ENCODE measurements around the gene POC1A.

POC1A gene

DNA sequence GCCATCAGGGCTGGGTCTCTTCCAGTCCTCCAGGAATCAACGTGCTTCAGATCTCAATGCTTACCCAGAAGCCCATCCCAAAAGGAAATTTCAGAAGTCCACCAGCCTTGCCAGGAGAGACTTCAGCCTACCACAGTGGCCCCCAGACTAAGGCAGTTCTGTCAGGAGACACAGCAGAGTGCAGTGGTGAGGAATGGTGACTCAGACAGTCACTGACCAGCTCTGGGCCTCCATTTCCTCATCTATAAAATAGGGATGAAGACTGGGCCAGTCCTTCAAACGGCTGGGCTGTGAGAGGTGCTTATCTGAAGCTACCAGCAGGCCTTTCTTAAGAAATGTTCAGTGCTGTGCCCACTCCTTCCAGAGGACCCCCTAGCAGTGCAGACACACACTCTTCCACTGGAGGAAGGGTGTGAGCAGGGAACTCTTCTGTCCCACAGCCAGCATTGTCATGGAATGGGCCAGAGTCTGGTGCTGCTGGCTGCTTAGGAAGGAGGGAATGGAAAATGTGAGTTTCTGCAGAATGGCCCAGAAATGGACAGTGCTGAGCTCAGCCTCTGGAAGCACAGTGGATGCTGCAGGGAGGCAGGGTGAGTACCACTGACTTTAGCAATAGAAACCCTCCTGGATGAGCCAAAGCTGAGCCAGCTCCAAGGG lies 56.2 kb downstream of the POC1A start:
- no peak for DNase-seq

GRCh38 chr3:52095990-52096775 lies 58.0 kb downstream of the POC1A start:
- no peak for DNase-seq

GRCh38 chr3:52094571-52095485 lies 59.4 kb downstream of the POC1A start:
- no peak for DNase-seq

DNA sequence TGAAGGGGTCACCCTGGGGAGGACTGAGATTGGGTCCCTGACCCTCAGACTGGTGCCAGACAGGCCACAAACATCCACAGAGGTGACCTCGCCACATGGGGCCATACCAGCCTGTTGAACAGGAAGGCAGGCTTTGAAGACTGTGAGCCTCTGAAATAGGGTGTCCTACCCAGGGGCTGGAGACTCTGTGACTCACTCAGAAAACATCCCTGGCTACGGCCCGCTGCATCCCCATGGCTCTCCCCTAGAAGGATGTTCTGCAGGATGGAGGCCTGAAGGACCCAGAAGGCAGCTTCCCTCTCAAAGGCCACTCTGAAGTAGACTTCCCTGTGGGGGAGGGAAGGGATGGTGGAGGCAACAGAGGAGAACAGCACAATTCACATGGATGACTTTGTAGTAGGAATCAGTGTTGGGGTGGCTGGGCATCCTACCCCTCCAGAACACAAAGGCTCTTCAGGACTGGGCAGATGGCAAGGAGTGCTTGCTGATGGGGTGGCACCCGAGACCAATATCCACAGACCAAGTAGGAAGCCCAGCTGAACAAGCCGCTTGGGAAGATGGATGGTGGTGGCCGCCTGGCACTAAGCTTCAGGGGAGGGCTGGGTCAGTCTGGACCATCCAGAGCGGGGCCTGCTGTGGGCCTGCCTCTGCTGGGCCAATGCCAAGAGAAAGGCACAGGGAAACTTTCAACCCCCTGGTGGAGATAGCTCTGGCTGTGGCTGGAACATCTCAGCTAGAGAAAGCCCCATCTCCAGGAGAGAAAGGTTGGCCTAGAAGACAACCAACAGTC lies 60.3 kb downstream of the POC1A start:
- no peak for DNase-seq

DNA sequence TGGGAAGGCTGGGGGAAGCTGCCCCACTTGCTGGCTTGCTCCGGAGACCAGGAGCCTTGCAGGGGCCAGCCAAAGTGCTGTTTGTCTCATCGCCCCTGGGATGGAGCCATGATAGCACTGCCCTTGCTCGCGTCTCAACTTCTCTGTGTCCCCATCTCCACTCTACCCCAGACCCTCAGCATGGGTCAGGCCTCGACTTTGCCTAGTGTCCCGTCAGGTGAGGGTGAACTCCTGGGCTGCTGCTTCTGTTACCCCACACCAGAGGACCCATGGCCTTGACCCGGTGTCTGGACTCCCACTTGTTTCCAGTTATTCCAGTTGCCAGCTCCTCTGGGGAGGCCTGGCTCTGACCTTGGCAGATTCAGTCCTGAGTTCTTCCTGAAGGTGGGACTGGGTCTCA lies 61.3 kb downstream of the POC1A start:
- DNase-seq, result no peak

DNA sequence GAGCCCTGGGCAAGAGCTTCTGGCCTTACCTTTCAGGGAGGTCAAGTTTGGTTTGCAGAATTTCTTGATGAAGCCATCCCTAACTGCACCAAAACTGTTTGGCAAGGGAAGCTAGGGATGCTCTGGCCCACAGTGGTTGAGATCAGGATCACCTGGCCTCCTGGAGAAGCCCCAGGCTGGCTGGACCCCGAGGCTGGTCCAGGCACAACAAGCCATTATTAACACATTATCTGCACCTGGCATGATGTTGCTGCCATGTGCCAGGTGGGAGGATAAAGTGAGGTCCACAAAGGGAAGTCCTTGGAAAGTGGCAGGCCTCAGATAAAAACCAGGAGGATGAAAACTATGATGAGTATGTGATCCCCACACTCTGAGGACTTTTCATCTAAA lies 62.0 kb downstream of the POC1A start:
- no peak for DNase-seq

DNA sequence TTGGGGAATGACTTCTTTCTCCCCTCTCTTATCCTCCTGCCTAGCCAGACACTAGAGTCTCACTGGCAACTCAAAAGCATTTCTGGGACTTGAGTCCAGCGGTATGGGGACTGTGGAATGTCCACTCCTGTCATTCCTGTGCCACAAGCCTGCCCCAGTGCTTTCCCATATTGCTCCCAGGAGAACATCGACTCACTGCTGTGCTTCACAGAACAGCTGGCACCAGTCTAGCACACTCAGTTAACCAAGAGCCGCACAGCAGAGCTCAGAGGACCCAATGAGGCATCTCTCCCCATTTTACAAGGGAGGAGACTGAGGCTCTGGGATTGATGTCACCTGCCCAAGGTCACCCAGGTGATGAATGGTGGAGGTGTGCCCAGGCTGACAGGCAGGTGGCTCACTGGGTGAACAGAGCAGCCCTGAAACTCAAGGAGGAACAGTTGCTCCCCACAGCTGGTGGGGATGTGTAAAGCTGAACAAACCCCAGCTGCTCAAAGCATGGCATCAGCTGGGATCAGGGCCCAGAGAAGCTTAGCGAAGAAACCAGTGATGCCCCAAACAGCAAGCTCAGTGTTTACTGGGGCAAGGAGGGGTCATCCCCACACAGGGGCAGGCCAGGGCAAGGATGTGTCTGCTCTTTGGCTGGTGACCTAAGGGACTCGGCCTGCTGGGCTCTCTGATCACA lies 62.5 kb downstream of the POC1A start:
- no peak for DNase-seq

DNA sequence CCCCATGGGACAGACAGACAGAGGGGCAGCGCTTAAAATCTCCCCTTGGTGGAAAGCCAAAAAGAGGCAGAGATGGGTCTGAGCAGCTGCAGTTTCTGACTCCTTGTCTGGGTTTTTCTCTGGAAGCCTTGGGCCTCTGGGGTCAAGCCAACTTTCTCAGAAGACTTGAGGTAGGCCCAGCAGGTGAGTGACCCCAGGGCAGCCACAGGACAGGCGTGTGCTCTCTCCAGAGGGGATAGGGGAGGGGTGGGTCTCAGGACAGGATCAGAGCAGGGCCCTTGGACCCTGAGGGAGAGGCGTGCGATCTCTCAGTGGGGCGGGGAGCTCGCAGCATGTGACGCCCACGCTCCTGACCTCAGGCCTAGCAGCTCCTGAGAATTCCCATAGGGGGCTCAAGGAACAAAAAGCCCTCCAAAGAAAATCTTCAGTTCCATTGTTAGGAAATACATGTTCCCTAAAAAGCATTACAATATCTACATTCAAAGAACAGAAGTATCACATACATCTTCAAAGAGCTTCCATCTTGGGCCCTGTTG lies 63.2 kb downstream of the POC1A start:
- DNase-seq, result no peak

DNA sequence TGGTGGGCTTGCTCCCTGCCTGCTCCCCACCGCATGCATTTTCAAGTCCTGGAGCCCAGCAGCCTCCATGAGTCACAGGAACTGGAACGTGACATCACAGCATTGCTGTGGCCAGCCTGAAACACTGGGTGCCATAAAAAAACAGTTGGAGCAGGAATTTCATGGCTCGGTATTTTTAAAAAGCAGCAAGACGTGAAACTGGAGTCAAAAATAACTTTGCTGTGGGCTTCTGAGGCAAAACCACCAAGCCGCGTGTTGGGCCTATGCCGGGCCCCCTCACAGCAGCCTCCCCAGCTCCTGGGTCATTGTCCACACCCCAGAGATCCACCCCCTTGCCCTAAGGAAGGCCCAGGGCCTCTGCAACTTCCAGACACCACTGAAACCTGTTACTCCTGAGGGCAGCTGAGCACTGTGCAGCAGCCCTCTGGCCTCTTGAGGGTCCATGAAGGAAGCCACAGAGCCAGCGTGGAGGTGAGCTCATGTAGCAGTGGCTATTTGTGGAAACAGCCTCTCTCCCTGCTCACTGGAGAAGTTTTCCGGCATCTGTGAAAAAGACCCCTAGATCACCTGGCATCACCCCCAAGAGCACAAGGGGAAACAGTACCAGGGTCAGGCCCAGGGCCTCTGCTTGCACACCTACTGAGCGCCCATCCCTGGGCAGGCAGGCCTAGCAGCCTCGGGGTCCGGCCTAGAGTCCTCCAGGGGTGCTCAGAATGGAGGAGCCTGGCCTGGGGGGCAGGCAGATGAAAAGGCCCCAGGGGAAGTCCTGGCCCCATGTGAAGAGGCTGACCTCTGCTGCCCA lies 63.9 kb downstream of the POC1A start:
- DNase-seq, result no peak

GRCh38 chr3:52089691-52090090 lies 64.5 kb downstream of the POC1A start:
- no peak for DNase-seq

GRCh38 chr3:52088445-52089367 lies 65.5 kb downstream of the POC1A start:
- no peak for DNase-seq

DNA sequence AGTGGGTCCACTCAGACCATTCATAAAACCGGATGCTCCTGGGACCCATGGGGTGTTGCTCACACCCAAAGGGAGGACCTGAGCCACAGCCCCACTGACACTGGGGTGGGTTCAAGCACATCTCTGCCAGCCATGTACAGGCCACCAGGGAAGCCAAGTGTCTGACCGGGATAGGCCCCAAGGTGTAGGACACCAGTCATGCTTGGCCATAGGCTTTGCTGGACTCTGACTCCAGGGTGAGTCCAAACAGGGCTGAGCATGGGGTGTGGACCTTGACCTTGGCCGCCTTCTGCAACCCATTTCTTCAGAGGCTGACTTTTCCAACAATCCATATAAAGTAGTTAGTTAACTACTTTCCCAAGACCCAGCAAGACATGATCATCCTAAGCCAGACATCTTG lies 66.5 kb downstream of the POC1A start:
- DNase-seq, result no peak

DNA sequence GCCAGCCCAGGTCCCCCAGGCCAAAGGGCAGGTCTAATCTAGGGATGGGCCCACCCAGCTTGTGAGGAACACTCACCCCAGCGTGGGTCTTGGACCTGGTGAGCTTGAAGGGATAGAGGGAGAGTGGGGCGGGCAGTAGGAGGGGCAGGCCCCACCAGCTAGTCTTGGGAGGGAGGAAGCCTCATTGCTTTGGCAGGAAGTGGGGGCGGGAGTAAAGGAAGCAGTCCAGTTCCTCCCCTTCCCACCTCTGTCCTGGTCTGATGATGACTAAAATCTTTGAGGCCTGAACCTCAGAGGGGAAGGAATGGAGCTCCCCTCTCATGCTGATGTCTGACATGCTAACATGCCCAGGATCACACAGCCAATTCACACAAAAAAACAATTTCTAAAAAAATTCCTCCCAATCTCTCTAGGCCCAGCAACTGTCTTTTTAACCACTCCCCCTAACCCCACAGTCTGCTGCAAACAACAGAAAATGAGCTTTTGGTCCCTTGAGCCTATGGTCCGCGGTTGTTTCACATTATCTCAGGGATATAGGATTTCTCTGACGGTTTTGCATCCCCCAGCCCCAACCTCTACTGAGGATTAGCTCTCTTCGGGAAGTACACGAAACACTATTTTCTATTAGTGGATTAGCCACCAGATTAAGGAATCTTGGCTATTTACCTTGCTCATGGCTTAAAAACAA lies 67.1 kb downstream of the POC1A start:
- DNase-seq, result no peak

DNA sequence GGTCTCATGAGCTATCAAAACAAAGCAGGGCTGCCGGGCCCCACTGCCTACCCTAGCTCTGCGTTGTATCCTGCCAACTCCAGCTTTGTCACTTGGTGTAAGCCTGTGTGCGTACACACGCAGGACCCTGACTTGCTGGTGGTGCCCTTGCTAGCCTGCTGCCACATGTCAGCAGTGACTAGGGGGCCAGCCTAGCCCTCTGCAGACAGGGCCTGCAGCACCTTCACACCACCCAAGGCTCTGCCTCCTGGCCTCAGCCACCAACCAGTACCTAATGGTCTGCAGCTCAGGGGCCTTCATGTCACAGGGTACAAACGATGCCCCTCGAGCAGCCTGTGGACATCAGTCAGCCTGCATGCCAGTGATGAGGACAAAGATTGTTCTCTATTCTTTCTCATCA lies 67.8 kb downstream of the POC1A start:
- DNase-seq, result no peak

- no peak for DNase-seq
Measured at GRCh38 chr3:52085681-52086282, 68.4 kb downstream of the POC1A start.

DNA sequence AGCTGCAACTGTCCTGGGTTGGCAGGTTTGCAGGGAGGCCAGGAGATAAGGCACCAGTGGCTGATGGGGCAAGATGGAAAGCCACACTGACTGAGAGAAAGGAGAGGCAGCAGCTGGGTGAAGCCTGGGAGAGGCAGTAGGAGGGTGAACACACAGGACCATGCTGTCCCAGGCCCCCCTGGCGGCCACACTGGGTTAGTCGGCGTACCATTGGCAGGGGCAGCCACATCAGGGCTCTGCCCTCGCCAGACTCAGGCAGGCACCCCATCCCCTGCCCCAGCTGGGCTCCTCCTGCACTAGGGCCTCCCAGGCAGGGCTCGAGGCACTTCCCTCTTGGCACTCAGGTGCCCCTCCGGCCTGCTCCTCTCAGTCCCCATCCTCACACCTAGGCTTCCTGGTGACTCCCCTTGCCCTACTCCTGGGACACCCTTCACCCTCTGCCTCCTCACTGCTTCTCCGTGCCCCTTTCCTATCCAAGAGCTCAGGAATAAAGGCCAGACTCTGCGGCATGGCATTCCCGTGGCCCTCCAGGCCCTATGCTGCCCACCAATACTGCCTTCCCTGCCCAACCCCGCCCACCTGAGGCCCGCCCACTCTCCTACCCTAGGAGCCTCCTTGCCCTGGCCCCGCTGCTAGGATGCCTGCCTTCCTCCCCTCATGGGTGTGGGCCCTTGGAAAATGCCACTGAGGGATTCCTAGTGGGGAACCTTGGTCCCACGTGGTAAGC lies 69.1 kb downstream of the POC1A start:
- DNase-seq, result no peak

DNA sequence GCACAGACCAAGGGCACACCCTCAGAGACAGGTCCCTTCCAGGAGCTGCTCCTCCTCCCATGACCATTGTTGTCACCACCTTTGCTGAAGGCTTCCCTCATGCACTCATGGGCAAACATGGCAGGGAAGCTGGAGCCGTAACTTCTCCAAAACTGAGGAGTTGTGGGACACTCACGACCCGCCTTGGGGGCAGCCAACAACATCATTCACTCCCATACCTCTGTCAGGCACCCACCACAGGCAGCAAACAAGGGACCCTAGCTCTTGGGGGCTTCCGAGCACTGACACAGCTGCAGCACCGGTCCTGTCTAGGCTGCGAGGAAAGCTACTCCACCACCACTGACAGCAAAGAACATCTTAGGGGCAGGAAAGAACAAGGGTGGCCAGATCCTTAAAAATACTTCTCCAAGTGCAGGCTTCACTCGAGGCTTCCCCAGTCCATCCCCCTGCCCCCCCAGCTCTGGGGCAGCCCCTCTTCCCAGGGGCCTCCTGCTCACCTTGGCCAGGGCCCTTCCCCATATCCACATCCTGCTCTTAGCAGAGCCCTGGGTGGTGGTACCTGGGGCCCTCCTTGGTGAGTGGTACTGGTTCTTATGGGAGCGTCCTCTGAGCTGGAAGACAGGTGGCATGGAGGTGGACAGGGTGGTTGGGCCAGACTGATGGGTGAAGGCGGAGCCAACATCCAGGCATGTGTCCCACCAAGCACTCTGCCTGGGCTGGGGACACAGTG lies 69.8 kb downstream of the POC1A start:
- DNase-seq, result no peak
